HepG2 (cell line): ENCODE results near the gene ETV1.

ENCODE experiments used
- CTCF ChIP-seq: sonication (generic); formaldehyde crosslinking; IDR thresholded peaks from 2 replicates; pipeline ENCODE4 v1.5.0; 2020; ENCODE audit warnings: mild to moderate bottlenecking, missing genetic modification reagents, moderate library complexity
- DNMT3B ChIP-seq: conservative IDR thresholded peaks from 2 replicates; pipeline ENCODE4 v1.6.1; 2016; ENCODE audit warnings: missing biosample characterization, control low read depth
- NBN ChIP-seq: fragments of 450-650 bp; conservative IDR thresholded peaks from 2 replicates; pipeline ENCODE4 v1.6.1; 2017
- NKX3-1 ChIP-seq: sonication (generic); formaldehyde crosslinking; IDR thresholded peaks from 2 replicates; pipeline ENCODE4 v1.5.0; 2020; ENCODE audit warnings: missing genetic modification reagents
- PHF20 ChIP-seq: sonication (generic); formaldehyde crosslinking; IDR thresholded peaks from 2 replicates; pipeline ENCODE4 v1.5.0; 2020; ENCODE audit warnings: mild to moderate bottlenecking, missing genetic modification reagents
- RORA ChIP-seq: sonication (generic); formaldehyde crosslinking; IDR thresholded peaks from 2 replicates; pipeline ENCODE4 v1.5.0; 2020; ENCODE audit warnings: mild to moderate bottlenecking, missing genetic modification reagents, moderate library complexity
- ZNF33A ChIP-seq: sonication (generic); formaldehyde crosslinking; IDR thresholded peaks from 2 replicates; pipeline ENCODE4 v1.5.1; 2020; ENCODE audit warnings: missing genetic modification reagents, mild to moderate bottlenecking, moderate library complexity, borderline replicate concordance

GRCh38 chr7:13989949-13990305 is 461 bp upstream of the ETV1 start:
- TF ChIP-seq RORA (CRISPR knock-in tag), result no peak
- no peak for TF ChIP-seq PHF20 (CRISPR knock-in tag)
- TF ChIP-seq NBN, result no peak
- TF ChIP-seq NKX3-1 (CRISPR knock-in tag), result no peak
- TF ChIP-seq ZNF33A, result no peak
- TF ChIP-seq DNMT3B (CRISPR knock-in tag), result no peak
- TF ChIP-seq CTCF (CRISPR knock-in tag), result no peak
